ENCODE data around the gene CAVIN3. TPM values are rescaled to one million over a fixed set of nuclear protein-coding genes. Genes with fewer than 3 reads are reported as not detected.

CAVIN3 gene, protein sequence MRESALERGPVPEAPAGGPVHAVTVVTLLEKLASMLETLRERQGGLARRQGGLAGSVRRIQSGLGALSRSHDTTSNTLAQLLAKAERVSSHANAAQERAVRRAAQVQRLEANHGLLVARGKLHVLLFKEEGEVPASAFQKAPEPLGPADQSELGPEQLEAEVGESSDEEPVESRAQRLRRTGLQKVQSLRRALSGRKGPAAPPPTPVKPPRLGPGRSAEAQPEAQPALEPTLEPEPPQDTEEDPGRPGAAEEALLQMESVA
- polyA plus RNA-seq (2011; rRNA removed), result 37.8 and 53.1 TPM in 2 replicates
- 10.3 and 15.4 TPM in 2 replicates for polyA minus RNA-seq (2011; rRNA and poly(A)+ RNA removed)

DNA sequence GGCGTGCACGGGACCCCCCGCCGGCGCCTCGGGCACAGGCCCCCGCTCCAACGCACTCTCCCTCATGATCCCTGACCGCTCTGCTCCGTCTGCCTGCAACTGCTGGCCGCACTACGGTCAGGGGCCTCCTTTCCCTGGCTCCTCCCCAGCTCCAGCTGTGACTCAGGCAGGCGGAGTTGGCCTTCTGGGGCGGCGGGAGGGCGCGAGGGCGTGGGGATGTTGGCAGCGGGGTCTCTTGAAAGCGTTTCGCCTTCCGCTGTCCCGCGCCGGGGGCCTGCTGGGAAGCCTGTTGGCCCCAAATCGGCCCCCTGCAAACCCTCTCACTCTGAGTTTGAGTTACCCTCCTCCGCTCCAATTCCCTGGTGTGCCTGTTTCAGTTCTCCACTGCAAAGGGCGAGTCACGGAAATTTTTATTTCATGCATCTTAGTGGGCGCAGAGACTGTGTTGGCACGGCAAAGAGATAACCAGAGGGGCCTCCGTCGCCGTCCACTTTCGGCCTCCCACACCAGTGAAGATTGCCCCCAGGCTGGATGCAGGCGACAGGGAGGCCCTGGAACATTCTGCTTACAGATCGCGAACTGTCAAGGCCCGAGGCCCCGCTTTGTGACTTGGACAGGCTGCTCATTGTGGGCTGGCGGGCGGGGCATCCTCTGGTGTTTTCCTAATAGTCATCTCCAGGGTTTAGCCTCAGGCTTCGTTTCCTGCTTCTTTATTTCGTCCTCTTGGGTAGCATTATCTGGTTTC lies at the start of gene CAVIN3:
Gene CAVIN3 (minus strand): TSS at position 91 of the 745 bp plus-strand sequence. CDS start 25 bp downstream, at position 66.
- no peaks in the 10 kb centered on the region for H3K27me3 ChIP-seq (ENCODE audit: control insufficient read depth, insufficient read depth, low read length)
- TF ChIP-seq, protein P1, sequence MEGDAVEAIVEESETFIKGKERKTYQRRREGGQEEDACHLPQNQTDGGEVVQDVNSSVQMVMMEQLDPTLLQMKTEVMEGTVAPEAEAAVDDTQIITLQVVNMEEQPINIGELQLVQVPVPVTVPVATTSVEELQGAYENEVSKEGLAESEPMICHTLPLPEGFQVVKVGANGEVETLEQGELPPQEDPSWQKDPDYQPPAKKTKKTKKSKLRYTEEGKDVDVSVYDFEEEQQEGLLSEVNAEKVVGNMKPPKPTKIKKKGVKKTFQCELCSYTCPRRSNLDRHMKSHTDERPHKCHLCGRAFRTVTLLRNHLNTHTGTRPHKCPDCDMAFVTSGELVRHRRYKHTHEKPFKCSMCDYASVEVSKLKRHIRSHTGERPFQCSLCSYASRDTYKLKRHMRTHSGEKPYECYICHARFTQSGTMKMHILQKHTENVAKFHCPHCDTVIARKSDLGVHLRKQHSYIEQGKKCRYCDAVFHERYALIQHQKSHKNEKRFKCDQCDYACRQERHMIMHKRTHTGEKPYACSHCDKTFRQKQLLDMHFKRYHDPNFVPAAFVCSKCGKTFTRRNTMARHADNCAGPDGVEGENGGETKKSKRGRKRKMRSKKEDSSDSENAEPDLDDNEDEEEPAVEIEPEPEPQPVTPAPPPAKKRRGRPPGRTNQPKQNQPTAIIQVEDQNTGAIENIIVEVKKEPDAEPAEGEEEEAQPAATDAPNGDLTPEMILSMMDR (IDR thresholded peaks at IDR 0.05; ENCODE audit: low read depth, low read length), result no peak
- H3K9me3 ChIP-seq (ENCODE audit: control insufficient read depth, insufficient read depth, low read length), result no peaks in the 10 kb centered on the region; the same call in 1 of the 2 replicates
- H3K27ac ChIP-seq (ENCODE audit: low read depth, low read length), result peak within 1 kb of the TSS; percentile 100
- DNase-seq (ENCODE audit: low read depth, low spot score), result peak; percentile 36
- POLR2A ChIA-PET, result interaction anchor here (0.9 to 2.0 kb wide), 10 partner anchors 13 to 161 kb away, joined by 3 to 12 read pairs (median 6); partner anchors contain the start of genes APBB1, ARFIP2, FHIP1B and SMPD1
- CTCF ChIA-PET, result interaction anchor here (7.8 to 11.6 kb wide), 2 partner anchors 35 to 42 kb away, joined by 100 to 137 read pairs; no protein-coding TSS in a partner anchor
- H3K4me3 ChIP-seq (ENCODE audit: low read depth, low read length), result peak within 1 kb of the TSS; percentile 78

GRCh38 chr11:6365659-6366058 lies 45.4 kb upstream of the CAVIN3 start:
- TF ChIP-seq, protein P1 (IDR thresholded peaks at IDR 0.05; ENCODE audit: low read depth, low read length), result no peak
- Histone ChIP-seq H3K9me3 (ENCODE audit: control insufficient read depth, insufficient read depth, low read length) (no peaks in the 10 kb centered on the region), H3K4me3 (ENCODE audit: low read depth, low read length) (no peak overlapping the region), H3K27ac (ENCODE audit: low read depth, low read length) (no peak overlapping the region), H3K27me3 (ENCODE audit: control insufficient read depth, insufficient read depth, low read length) (no peaks in the 10 kb centered on the region)
- ChIA-PET POLR2A (no interaction called here), CTCF (interaction anchor here (1.2 kb wide), 1 partner anchor 13 kb away, joined by 7 read pairs; no protein-coding TSS in a partner anchor)
- DNase-seq (ENCODE audit: low read depth, low spot score), result no peak

- H3K27me3 ChIP-seq (ENCODE audit: control insufficient read depth, insufficient read depth, low read length), result no peaks in the 10 kb centered on the region
- H3K27ac ChIP-seq (ENCODE audit: low read depth, low read length), result no peak overlapping the region
- DNase-seq (ENCODE audit: low read depth, low spot score), result peak; percentile 54
- CTCF ChIA-PET, result interaction anchor here (0.5 to 6.2 kb wide), 108 partner anchors 10 to 1155 kb away, joined by 3 to 153 read pairs (median 5); partner anchors contain the start of genes APBB1, ARFIP2, CAVIN3 and CCKBR
- no peaks in the 10 kb centered on the region for H3K9me3 ChIP-seq (ENCODE audit: control insufficient read depth, insufficient read depth, low read length)
- POLR2A ChIA-PET, result interaction anchor here (0.7 to 1.1 kb wide), 2 partner anchors 23 to 370 kb away, joined by 3 read pairs; no protein-coding TSS in a partner anchor
- TF ChIP-seq, protein P1 (IDR thresholded peaks at IDR 0.05; ENCODE audit: low read depth, low read length), result peak; percentile 98
- no peak overlapping the region for H3K4me3 ChIP-seq (ENCODE audit: low read depth, low read length)
Observed at GRCh38 chr11:6362873-6363678, 42.8 kb upstream of the CAVIN3 start.

- Histone ChIP-seq H3K4me3 (ENCODE audit: low read depth, low read length) (no peak overlapping the region), H3K9me3 (ENCODE audit: control insufficient read depth, insufficient read depth, low read length) (no peaks in the 10 kb centered on the region), H3K27ac (ENCODE audit: low read depth, low read length) (no peak overlapping the region), H3K27me3 (ENCODE audit: control insufficient read depth, insufficient read depth, low read length) (no peaks in the 10 kb centered on the region)
- TF ChIP-seq, protein P1 (IDR thresholded peaks at IDR 0.05; ENCODE audit: low read depth, low read length), result no peak
- DNase-seq (ENCODE audit: low read depth, low spot score), result no peak
- CTCF ChIA-PET, result interaction anchor here (0.5 to 6.2 kb wide), 96 partner anchors 9 to 677 kb away, joined by 3 to 153 read pairs (median 6); partner anchors contain the start of genes APBB1, ARFIP2, CAVIN3 and CCKBR
- POLR2A ChIA-PET, result interaction anchor here (0.7 to 1.1 kb wide), 2 partner anchors 23 to 370 kb away, joined by 3 read pairs; no protein-coding TSS in a partner anchor
Observed at GRCh38 chr11:6362185-6362872, 42.0 kb upstream of the CAVIN3 start.

Data from AG04450 (cell line).